Type B pancreatic cell (in vitro differentiated cells): ENCODE measurements around the gene CCDC142. TPM values are rescaled to one million over a fixed set of nuclear protein-coding genes. Genes with fewer than 3 reads are reported as not detected.
"Not testable (repeated sequence)": the region's sequence is repeated elsewhere in the genome, so short reads cannot be mapped to it uniquely, and the experiment has no call there.

Experiments used
- DNase-seq: peaks from one replicate; pipeline ENCODE4 v3.0.0; 2021; ENCODE audit warnings: mixed read lengths; ENCODE audit not compliant: unreplicated experiment; ENCODE audit errors: extremely low spot score
- H3K27ac Mint-ChIP-seq: 2 replicates; pipeline ENCODE4 v1.8.0; 2021; ENCODE audit warnings: mild to moderate bottlenecking, mixed read lengths
- H3K27me3 Mint-ChIP-seq: 2 replicates; pipeline ENCODE4 v1.8.0; 2021; ENCODE audit warnings: mixed read lengths
- H3K36me3 Mint-ChIP-seq: 2 replicates; pipeline ENCODE4 v1.8.0; 2021; ENCODE audit warnings: mixed read lengths
- H3K4me1 Mint-ChIP-seq: one replicate; pipeline ENCODE4 v1.8.0; 2021; ENCODE audit warnings: mixed read lengths; ENCODE audit not compliant: unreplicated experiment
- H3K4me3 Mint-ChIP-seq: 2 replicates; pipeline ENCODE4 v1.8.0; 2021; ENCODE audit warnings: mild to moderate bottlenecking, mixed read lengths
- H3K9me3 Mint-ChIP-seq: 2 replicates; pipeline ENCODE4 v1.8.0; 2021; ENCODE audit warnings: mixed read lengths
- CTCF ChIP-seq: fragments of 200-600 bp; sonication (generic); conservative IDR thresholded peaks from 2 replicates; pipeline ENCODE4 v1.5.0; 2021; ENCODE audit warnings: antibody characterized with exemption, mild to moderate bottlenecking
- total RNA-seq: library from RNA; stranded (reverse); gene quantifications from 2 replicates; pipeline ENCODE4 v1.2.1, GENCODE V29; 2021; ENCODE audit warnings: low replicate concordance

The CCDC142 gene
- total RNA-seq, 1 donor from 2014 or later, result 30.1 TPM

- TF ChIP-seq CTCF, result peak; percentile 47
- Mint-ChIP-seq H3K4me3 (peak overlapping the region; percentile 72), H3K27ac (no peak overlapping the region)
Measured at GRCh38 chr2:74461187-74462053, 21.4 kb downstream of the CCDC142 start.

GRCh38 chr2:74460187-74460586 lies 22.6 kb downstream of the CCDC142 start:
- H3K36me3 Mint-ChIP-seq, H3K27me3 Mint-ChIP-seq, DNase-seq, H3K9me3 Mint-ChIP-seq: not testable (repeated sequence)
- Mint-ChIP-seq H3K27ac (peak overlapping the region; percentile 48), H3K4me1 (peaks cover 26% of the 10 kb centered on the region), H3K4me3 (peak overlapping the region; percentile 95)

More at GRCh38 chr2:74461187-74462053, 21.4 kb downstream of the CCDC142 start:
- Mint-ChIP-seq H3K9me3 (no peaks in the 10 kb centered on the region), H3K4me1 (peaks cover 22% of the 10 kb centered on the region), H3K27me3 (peaks cover 4% of the 10 kb centered on the region), H3K36me3 (peaks cover 7% of the 10 kb centered on the region)
- no peak for DNase-seq

GRCh38 chr2:74459503-74460118 lies 23.2 kb downstream of the CCDC142 start:
- DNase-seq, H3K27me3 Mint-ChIP-seq, H3K9me3 Mint-ChIP-seq, H3K36me3 Mint-ChIP-seq: not testable (repeated sequence)
- peak overlapping the region; percentile 93 for H3K27ac Mint-ChIP-seq
- H3K4me1 Mint-ChIP-seq, result peaks cover 31% of the 10 kb centered on the region
- peak overlapping the region; percentile 95 for H3K4me3 Mint-ChIP-seq

- Mint-ChIP-seq H3K4me3 (peak overlapping the region; percentile 95), H3K36me3 (peaks cover 7% of the 10 kb centered on the region), H3K9me3 (no peaks in the 10 kb centered on the region), H3K27me3 (peaks cover 4% of the 10 kb centered on the region), H3K4me1 (peaks cover 31% of the 10 kb centered on the region), H3K27ac (peak overlapping the region; percentile 93)
- DNase-seq, result no peak
- no peak for TF ChIP-seq CTCF
Measured at GRCh38 chr2:74458938-74459363, 23.8 kb downstream of the CCDC142 start.

- peaks cover 4% of the 10 kb centered on the region for H3K27me3 Mint-ChIP-seq
- peak; percentile 98 for DNase-seq
- peak within 1 kb of the TSS; percentile 93 for H3K27ac Mint-ChIP-seq
- H3K4me3 Mint-ChIP-seq, result peak within 1 kb of the TSS; percentile 95
- peaks cover 7% of the 10 kb centered on the region for H3K36me3 Mint-ChIP-seq
- no peaks in the 10 kb centered on the region for H3K9me3 Mint-ChIP-seq
- peaks cover 31% of the 10 kb centered on the region for H3K4me1 Mint-ChIP-seq
- TF ChIP-seq CTCF, result no peak
Measured at GRCh38 chr2:74458132-74458937, 24.5 kb downstream of the CCDC142 start, which contains the start of gene WBP1. Gene WBP1 (plus strand): TSS chr2:74458438. CDS start chr2:74458603, 165 bp downstream.

- Mint-ChIP-seq H3K27ac (peak overlapping the region; percentile 93), H3K4me1 (peaks cover 31% of the 10 kb centered on the region), H3K4me3 (peak overlapping the region; percentile 95), H3K27me3 (peaks cover 7% of the 10 kb centered on the region), H3K9me3 (no peaks in the 10 kb centered on the region), H3K36me3 (peaks cover 4% of the 10 kb centered on the region)
- no peak for TF ChIP-seq CTCF
- peak; percentile 83 for DNase-seq
Measured at GRCh38 chr2:74457549-74458131, 25.2 kb downstream of the CCDC142 start.
